Islet precursor cell (in vitro differentiated cells): ENCODE data around the gene RNASE8.
A peak's percentile ranks its signal among the peaks of the same experiment; 100 is the strongest.

Experiments
- DNase-seq: peaks from one replicate; pipeline ENCODE4 v3.0.0-alpha.2; 2018

RNASE8 gene

GRCh38 chr14:21093769-21094681, 36.4 kb downstream of the RNASE8 start:
- DNase-seq = peak; percentile 88

GRCh38 chr14:21095430-21096205, 38.0 kb downstream of the RNASE8 start:
- no peak for DNase-seq

- no peak for DNase-seq
Observed at GRCh38 chr14:21096438-21096837, 38.8 kb downstream of the RNASE8 start.

- DNase-seq = no peak
Observed at GRCh38 chr14:21096978-21097635, 39.5 kb downstream of the RNASE8 start.

- DNase-seq = no peak
Observed at GRCh38 chr14:21097636-21098075, 40.0 kb downstream of the RNASE8 start.

GRCh38 chr14:21098076-21098891, 40.7 kb downstream of the RNASE8 start, which contains the start of gene ZNF219:
Gene ZNF219 (minus strand): TSS chr14:21098655. CDS start chr14:21093591, 5,064 bp downstream.
- DNase-seq = peak; percentile 83

- DNase-seq = no peak
Observed at GRCh38 chr14:21098892-21099595, 41.4 kb downstream of the RNASE8 start.

- no peak for DNase-seq
Observed at GRCh38 chr14:21099596-21099985, 42.0 kb downstream of the RNASE8 start.

GRCh38 chr14:21100931-21101330, 43.3 kb downstream of the RNASE8 start, which contains the start of gene TMEM253:
Gene TMEM253 (plus strand): TSS chr14:21101066. CDS start chr14:21101344, 278 bp downstream.
- DNase-seq = no peak

GRCh38 chr14:21101802-21102413, 44.3 kb downstream of the RNASE8 start:
- peak; percentile 76 for DNase-seq

GRCh38 chr14:21102521-21103410, 45.1 kb downstream of the RNASE8 start:
- DNase-seq = no peak

GRCh38 chr14:21103411-21103709, 45.7 kb downstream of the RNASE8 start:
- no peak for DNase-seq

GRCh38 chr14:21103710-21104447, 46.3 kb downstream of the RNASE8 start:
- peak; percentile 98 for DNase-seq

- DNase-seq = peak; percentile 90
Observed at GRCh38 chr14:21104448-21105060, 46.9 kb downstream of the RNASE8 start.

GRCh38 chr14:21105095-21105494, 47.5 kb downstream of the RNASE8 start:
- no peak for DNase-seq

GRCh38 chr14:21106176-21106497, 48.5 kb downstream of the RNASE8 start:
- DNase-seq = no peak

- peak; percentile 91 for DNase-seq
Observed at GRCh38 chr14:21106498-21107282, 49.1 kb downstream of the RNASE8 start.

- DNase-seq = no peak
Observed at GRCh38 chr14:21107283-21107800, 49.7 kb downstream of the RNASE8 start.
